PC-9 (cell line): ENCODE data around the gene CDH18. TPM values are rescaled to one million over a fixed set of nuclear protein-coding genes. Genes with fewer than 3 reads are reported as not detected.
"Not testable (repeated sequence)": the region's sequence is repeated elsewhere in the genome, so short reads cannot be mapped to it uniquely, and the experiment has no call there.

Experiments used
- BruUV-seq: library from RNA; stranded (reverse); fragments of 400-500 nt; replicated peaks from 2 replicates; lab custom pipeline; 2021; lab: Mats Ljungman, UMichigan
- CTCF ChIA-PET: fragments of 300-600 bp; sonication (Branson Sonifier 250); formaldehyde crosslinking; loops from one replicate; lab custom pipeline; 2022; ENCODE audit warnings: antibody characterized with exemption; lab: Charles Lee
- POLR2A ChIA-PET: fragments of 300-600 bp; sonication (Branson Sonifier 250); formaldehyde crosslinking; loops from one replicate; lab custom pipeline; 2022; ENCODE audit warnings: antibody characterized with exemption; ENCODE audit not compliant: unreplicated experiment; lab: Charles Lee
- DNase-seq, 2 experiments: peaks; one replicate each; pipeline versions ENCODE4 v3.0.0 to v3.0.0-alpha.2; 2015 to 2022; ENCODE audit warnings: mixed read lengths in 1 of 2
- H2AFZ ChIP-seq: fragments of 200-600 bp; sonication (generic); 2 replicates; pipeline ENCODE4 v1.8.1; 2017; ENCODE audit warnings: antibody characterized with exemption
- H3F3A ChIP-seq: fragments of 200-600 bp; sonication (generic); 2 replicates; pipeline ENCODE4 v1.8.1; 2017; ENCODE audit warnings: antibody characterized with exemption, mild to moderate bottlenecking, low read depth; ENCODE audit not compliant: insufficient read depth
- H3K27ac ChIP-seq: fragments of 200-600 bp; sonication (generic); 2 replicates; pipeline ENCODE4 v1.6.1; 2016; ENCODE audit warnings: mixed run types
- H3K27me3 ChIP-seq: fragments of 200-600 bp; sonication (generic); 2 replicates; pipeline ENCODE4 v1.6.1; 2016; ENCODE audit warnings: low read depth, mixed run types; ENCODE audit not compliant: insufficient read depth
- H3K36me3 ChIP-seq: fragments of 200-600 bp; sonication (generic); 2 replicates; pipeline ENCODE4 v1.6.1; 2016; ENCODE audit warnings: low read depth, mixed run types
- H3K4me1 ChIP-seq: fragments of 200-600 bp; sonication (generic); replicated peaks from 2 replicates; pipeline ENCODE4 v1.6.1; 2016; ENCODE audit warnings: mixed run types; ENCODE audit not compliant: insufficient read depth
- H3K4me2 ChIP-seq: fragments of 200-600 bp; sonication (generic); 2 replicates; pipeline ENCODE4 v1.6.1; 2017; ENCODE audit warnings: mixed run types
- H3K4me3 ChIP-seq: fragments of 200-600 bp; sonication (generic); 2 replicates; pipeline ENCODE4 v1.6.1; 2016; ENCODE audit warnings: mixed run types
- H3K79me2 ChIP-seq: fragments of 200-600 bp; sonication (generic); 2 replicates; pipeline ENCODE4 v1.6.1; 2017; ENCODE audit warnings: low read depth, mixed run types
- H3K9me2 ChIP-seq: fragments of 200-600 bp; sonication (generic); 2 replicates; pipeline ENCODE4 v1.8.1; 2017; ENCODE audit warnings: mild to moderate bottlenecking; ENCODE audit not compliant: insufficient read depth
- H3K9me3 ChIP-seq: fragments of 200-600 bp; sonication (generic); 2 replicates; pipeline ENCODE4 v1.8.1; 2016; ENCODE audit warnings: low read depth; ENCODE audit not compliant: insufficient read depth
- H4K20me1 ChIP-seq: fragments of 200-600 bp; sonication (generic); 2 replicates; pipeline ENCODE4 v1.8.1; 2017; ENCODE audit not compliant: insufficient read depth
- CTCF ChIP-seq: fragments of 200-600 bp; sonication (generic); conservative IDR thresholded peaks from 2 replicates; pipeline ENCODE4 v1.6.1; 2017; ENCODE audit warnings: mixed run types, antibody characterized with exemption, mild to moderate bottlenecking, moderate library complexity
- EZH2 ChIP-seq: fragments of 200-600 bp; sonication (generic); IDR thresholded peaks from 2 replicates; pipeline ENCODE4 v1.8.0; 2017; ENCODE audit warnings: antibody characterized with exemption, low read depth
- intact Hi-C: fragments of 100-400 bp; cut with micrococcal nuclease; formaldehyde crosslinking; loops from one replicate; pipeline ENCODE4 v1.10.0; 2022; ENCODE audit not compliant: unreplicated experiment
- total RNA-seq: library from RNA; stranded (reverse); gene quantifications from 2 replicates; pipeline ENCODE4 v1.2.3, GENCODE V29; 2021

CDH18 gene
- total RNA-seq, 1 experiment from 2014 or later, result not detected

- H3F3A ChIP-seq, result no peaks in the 10 kb centered on the region
- no peak for TF ChIP-seq EZH2
- TF ChIP-seq CTCF, result no peak
- BruUV-seq, result no TSS peak
- no peaks in the 10 kb centered on the region for H4K20me1 ChIP-seq
- no peaks in the 10 kb centered on the region for H3K79me2 ChIP-seq
- no peak for DNase-seq
- H3K36me3 ChIP-seq, result no peaks in the 10 kb centered on the region
- POLR2A ChIA-PET, result no interaction called here
- no peaks in the 10 kb centered on the region for H3K27me3 ChIP-seq
- no peaks in the 10 kb centered on the region for H3K9me3 ChIP-seq
- no peak overlapping the region for H2AFZ ChIP-seq
- CTCF ChIA-PET, result no interaction called here
- intact Hi-C loops, result no loop called here
- H3K4me3 ChIP-seq, result no peak overlapping the region
- H3K9me2 ChIP-seq, result 0 out of 2 replicates have a peak, but pooled peaks cover 3% of the 10 kb centered on the region
- H3K4me2 ChIP-seq, result no peak overlapping the region
- no peaks in the 10 kb centered on the region for H3K4me1 ChIP-seq
- H3K27ac ChIP-seq, result no peak overlapping the region
These were observed 150.3 kb downstream of the CDH18 start for GRCh38 chr5:19837536-19838174.

GRCh38 chr5:19835442-19835841 lies 152.6 kb downstream of the CDH18 start:
- no peak for DNase-seq
- intact Hi-C loops, result no loop called here

GRCh38 chr5:19812720-19813119 lies 175.3 kb downstream of the CDH18 start:
- H3K4me1 ChIP-seq, H3K36me3 ChIP-seq, intact Hi-C loops, H3K4me2 ChIP-seq, H4K20me1 ChIP-seq, BruUV-seq, H3K79me2 ChIP-seq, H2AFZ ChIP-seq, H3K27ac ChIP-seq, H3F3A ChIP-seq, H3K27me3 ChIP-seq, POLR2A ChIA-PET, H3K4me3 ChIP-seq, DNase-seq, CTCF ChIA-PET, H3K9me2 ChIP-seq, H3K9me3 ChIP-seq: not testable (repeated sequence)

More at GRCh38 chr5:19835442-19835841, 152.6 kb downstream of the CDH18 start:
- Histone ChIP-seq H3K4me3 (no peak overlapping the region), H3K79me2 (no peaks in the 10 kb centered on the region), H2AFZ (no peak overlapping the region), H3F3A (no peaks in the 10 kb centered on the region), H4K20me1 (no peaks in the 10 kb centered on the region), H3K27ac (no peak overlapping the region), H3K9me3 (no peaks in the 10 kb centered on the region), H3K36me3 (no peaks in the 10 kb centered on the region), H3K4me1 (no peaks in the 10 kb centered on the region), H3K9me2 (0 out of 2 replicates have a peak, but pooled peaks cover 3% of the 10 kb centered on the region), H3K4me2 (no peak overlapping the region), H3K27me3 (no peaks in the 10 kb centered on the region)
- ChIA-PET CTCF (no interaction called here), POLR2A (no interaction called here)
- TF ChIP-seq CTCF (no peak), EZH2 (no peak)
- no TSS peak for BruUV-seq

- H3K4me3 ChIP-seq, result no peak overlapping the region
- no peaks in the 10 kb centered on the region for H3F3A ChIP-seq
- DNase-seq, result no peak
- no peaks in the 10 kb centered on the region for H3K4me1 ChIP-seq
- no peak overlapping the region for H3K27ac ChIP-seq
- H3K79me2 ChIP-seq, result no peaks in the 10 kb centered on the region
- ChIA-PET POLR2A (no interaction called here), CTCF (no interaction called here)
- H3K9me2 ChIP-seq, result no peaks in the 10 kb centered on the region
- no peaks in the 10 kb centered on the region for H3K9me3 ChIP-seq
- H3K27me3 ChIP-seq, result no peaks in the 10 kb centered on the region
- no peaks in the 10 kb centered on the region for H4K20me1 ChIP-seq
- intact Hi-C loops, result no loop called here
- TF ChIP-seq EZH2 (no peak), CTCF (no peak)
- H3K36me3 ChIP-seq, result no peaks in the 10 kb centered on the region
- H2AFZ ChIP-seq, result no peak overlapping the region
- H3K4me2 ChIP-seq, result no peak overlapping the region
- no TSS peak for BruUV-seq
These were observed 181.2 kb downstream of the CDH18 start for GRCh38 chr5:19806756-19807155.
